ENCODE measurements around the gene KLHL41.

KLHL41 gene

DNA sequence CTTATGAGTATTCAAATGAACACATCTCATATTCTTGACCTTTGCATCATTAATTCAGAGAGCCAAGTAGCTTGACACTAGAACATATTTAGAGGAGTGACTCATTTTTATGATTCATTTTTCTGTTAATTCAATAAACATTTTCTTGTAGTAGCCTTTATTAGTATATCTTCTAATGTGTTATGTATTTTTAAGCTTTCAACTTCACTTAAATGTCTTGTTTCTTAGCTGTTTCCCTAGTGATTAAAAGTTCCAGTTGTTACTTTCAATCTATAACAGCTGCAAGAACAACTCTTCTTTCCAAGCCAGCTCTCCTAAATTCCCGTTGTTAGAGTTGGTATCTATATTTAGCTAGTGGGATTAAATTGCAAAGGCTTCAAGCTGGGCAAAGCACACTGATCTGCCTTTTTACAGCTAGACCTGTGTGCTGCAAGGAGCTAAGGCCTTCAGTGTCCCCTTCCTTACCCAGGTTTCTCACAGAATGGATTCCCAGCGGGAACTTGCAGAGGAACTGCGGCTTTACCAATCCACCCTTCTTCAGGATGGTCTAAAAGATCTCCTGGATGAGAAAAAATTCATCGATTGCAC, at the start of gene KLHL41:
Gene KLHL41 (plus strand): TSS at position 405 of the 588 bp plus-strand sequence. CDS start 77 bp downstream, at position 482.
- DNase-seq = peak; percentile 22

- no peak for DNase-seq
Measured at GRCh38 chr2:169461143-169461542, 48.4 kb upstream of the KLHL41 start.

DNA sequence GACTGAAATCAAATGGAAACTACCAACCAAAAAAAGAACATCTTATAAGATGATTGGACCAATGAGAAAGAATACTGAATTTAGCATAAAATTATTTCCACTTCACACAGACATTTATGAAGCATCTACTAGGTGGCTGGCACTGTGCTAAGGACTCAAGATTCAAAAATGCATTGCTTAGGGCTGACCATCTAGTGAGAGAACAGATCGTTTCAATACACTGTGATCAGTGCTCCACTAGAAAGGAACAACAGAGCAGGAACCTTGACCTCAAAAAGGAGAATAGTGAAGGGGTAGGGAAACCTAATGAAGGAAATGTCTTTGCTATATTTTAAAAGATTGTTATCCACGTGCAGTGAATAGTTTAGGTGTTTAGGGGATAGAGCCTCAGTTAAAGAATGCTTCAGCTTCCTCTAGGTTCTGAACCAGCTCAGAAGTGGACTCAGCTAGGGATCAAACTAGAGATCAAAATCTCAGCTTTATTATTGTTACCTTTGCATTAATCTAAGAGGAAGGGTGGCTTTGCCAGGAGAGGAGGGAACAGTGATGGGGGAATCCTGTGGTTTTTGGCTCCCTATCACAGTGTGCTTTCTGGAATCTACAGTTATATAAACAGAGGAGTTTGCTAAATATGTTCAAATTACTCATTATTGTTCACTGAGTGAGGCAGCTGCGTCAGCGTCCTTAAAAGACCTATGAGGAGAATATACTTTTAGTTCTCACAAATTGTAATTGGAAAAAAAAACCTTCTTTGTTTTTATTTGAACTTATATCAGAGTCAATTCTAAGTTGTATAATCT, 46.4 kb upstream of the KLHL41 start:
- DNase-seq = peak; percentile 68

DNA sequence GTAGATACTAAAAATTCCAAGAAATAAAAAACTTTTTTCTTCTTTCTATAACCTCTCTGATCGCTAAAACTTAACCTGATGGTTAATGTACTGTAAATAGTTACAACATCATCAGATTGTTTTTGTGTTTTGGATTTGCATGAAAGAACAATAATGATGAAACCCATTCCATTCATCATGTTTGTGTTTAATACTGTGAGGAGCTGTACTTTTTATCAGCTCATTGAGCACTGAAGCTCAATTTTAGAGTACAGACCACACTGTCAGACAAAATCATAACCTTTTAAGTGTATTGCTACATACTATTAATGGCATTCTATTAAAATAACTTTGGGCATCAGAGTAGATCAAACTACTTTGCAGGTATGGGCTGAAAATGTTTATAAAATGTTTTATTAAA, 45.0 kb upstream of the KLHL41 start:
- no peak for DNase-seq

- no peak for DNase-seq
Measured at GRCh38 chr2:169464882-169465281, 44.6 kb upstream of the KLHL41 start.

- no peak for DNase-seq
Measured at GRCh38 chr2:169468841-169469240, 40.7 kb upstream of the KLHL41 start.

DNA sequence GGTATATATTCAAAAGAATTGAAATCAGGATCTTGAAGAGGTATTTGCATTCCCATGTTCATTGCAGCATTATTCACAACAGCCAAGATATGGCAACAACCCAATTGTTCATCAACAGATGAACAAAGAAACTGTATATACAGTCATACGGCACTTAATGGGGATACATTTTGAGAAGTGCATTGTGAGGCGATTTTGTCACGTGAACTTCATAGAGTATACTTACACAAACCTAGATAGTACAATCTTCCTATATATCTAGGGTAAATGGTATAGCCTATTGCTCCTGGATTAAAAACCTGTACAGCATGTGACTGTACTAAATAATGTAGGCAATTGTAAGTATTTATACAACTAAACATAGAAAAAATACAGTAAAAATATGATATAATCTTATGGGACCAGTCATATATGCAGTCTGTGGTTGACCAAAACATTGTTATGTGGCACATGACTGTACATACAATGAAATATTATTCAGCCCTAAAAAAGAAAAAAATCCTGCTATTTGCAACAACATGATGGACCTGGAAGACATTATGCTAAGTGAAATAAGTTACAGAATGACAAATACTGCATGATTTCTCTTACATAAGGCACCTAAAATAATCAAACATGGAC, 39.4 kb upstream of the KLHL41 start:
- no peak for DNase-seq

DNA sequence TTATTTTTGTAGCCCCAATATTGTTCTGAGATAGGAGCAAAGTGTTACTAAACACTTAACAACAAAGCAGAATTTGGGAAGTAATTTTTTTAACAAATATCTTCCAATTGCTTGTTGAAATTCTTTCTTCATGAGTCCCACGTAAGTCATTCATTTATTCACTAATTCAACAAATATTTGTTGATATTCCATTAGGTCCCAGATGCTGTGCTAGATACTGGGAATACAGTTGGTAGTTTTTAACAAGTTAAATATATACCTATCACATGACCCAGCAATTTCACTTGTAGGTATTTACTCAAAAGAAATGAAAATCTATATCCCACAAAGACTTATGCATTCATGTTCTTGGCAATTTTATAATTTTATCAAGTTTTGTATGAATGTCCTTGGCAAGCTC, 37.3 kb upstream of the KLHL41 start:
- no peak for DNase-seq

DNA sequence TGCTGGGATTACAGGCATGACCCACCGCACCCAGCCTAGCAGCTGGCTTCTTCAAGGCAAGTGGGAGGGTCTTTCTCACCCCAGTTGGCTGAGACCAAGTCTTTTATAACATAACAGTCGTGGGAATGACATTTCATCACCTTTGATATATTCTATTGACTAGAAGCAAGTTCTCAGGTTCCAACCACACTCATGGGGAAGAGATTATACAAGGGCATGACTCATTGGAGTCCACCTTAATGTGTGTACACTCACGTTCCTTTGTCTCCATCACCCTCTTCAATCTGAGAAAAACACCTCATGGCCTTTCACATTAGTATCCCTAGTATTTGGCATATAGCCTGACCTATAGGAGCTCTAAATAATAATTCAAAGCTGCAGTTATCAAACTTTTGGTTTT, 33.0 kb upstream of the KLHL41 start:
- peak; percentile 36 for DNase-seq

DNA sequence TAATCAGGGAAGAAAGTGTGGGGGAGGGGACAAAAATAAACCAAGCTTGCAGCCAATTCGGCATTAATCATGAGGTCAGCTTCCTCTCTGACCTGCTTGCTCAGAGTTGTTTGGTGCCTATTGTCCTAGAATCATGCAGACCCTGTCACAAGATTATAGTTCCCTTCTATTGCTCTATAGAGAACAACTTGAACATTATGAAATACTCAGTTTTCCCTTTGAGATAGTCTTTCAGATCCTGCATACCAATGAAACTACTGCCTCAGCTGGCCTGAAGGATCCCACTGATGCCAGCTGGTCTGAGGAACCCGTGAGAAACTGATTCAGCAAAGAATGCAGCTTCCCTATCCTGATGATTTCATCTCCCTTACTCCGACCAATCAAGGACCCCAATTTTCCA, 31.2 kb upstream of the KLHL41 start:
- DNase-seq = no peak

GRCh38 chr2:169478745-169479256, 30.7 kb upstream of the KLHL41 start:
- DNase-seq = no peak

DNA sequence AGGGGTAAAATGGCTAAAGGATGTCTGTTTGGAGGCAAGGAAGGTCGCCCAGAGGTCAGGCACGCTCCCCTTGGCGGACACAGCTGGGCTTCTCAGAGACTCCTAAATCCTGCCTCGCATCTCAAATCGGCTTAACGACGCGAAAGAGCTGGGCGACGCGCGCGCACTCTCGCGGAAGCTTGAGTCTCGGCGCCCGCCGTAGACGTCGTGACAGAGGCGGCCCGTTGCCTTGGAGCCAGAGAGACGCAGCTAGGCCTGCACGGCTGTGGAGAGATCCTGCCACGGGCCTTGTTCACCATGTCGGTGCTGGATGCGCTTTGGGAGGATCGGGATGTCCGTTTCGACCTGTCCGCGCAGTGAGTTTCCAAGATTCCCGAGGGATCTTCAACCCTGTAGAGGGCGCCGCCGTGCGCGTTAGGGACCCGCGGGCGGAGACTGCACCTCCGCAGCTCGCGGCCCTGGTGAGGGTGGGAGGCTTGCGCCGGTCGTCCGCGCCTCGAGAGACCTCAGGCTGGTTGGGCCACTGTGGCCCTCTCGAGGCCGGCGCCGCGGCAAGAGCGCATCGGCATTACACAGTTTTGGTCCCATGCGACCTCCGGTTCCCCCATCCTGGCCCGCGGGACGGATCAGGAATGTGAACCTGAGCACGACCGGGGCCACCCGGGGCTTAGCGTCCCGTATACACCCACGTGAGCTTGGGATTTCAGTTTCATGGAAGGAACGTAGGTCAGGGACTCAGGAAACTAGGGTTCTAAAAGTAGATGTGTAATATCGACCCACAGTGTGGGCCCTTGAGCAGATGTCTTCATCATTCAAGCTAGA, 30.0 kb upstream of the KLHL41 start, which contains the start of gene BBS5:
Gene BBS5 (plus strand): TSS at position 238 of the 822 bp plus-strand sequence. CDS start 60 bp downstream, at position 298.
- peak; percentile 81 for DNase-seq

- no peak for DNase-seq
Measured at GRCh38 chr2:169480079-169480465, 29.4 kb upstream of the KLHL41 start.

DNA sequence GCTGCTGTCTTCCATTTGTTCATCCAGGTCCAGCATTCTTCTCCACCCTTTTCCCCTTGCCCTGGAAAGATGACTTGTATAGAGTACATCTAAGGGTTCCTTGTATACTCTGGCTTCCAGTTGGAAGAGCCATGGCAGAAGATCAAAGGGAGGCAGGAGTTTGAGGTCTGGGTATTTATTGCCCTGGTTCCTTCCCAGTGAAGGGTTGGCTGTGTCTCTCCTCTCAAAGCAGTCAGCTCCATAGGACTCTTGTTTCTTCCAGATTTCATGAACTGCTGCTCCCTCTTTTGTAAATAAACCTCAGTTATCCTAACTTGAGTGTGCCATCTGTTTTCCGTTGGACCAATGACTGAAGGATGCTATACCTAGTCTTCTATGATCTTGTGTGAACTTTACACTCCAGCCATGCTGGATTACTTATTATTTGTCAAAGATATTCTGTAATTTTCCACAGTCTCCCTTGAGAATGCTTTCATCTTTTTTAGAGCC, 23.8 kb upstream of the KLHL41 start:
- DNase-seq = no peak

DNA sequence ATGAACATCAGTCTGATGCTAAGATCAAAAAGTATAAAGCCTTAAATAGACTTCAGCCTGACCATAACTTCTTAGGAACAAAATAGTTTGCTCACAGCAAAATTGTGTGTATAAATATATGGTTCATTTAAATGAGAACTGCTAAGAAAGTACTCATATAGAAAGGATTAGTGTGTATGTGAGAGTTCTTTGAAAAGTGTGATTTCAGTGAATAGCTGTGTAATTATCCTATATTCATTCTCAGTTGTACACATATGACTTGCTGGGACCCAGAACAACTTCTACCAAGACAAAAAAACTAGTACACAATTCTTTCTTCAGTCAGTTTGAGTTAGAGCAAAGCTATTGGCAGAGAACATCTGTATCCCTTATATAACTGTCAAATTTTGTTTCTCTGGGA, 23.0 kb upstream of the KLHL41 start:
- no peak for DNase-seq

GRCh38 chr2:169490834-169491233, 18.7 kb upstream of the KLHL41 start:
- no peak for DNase-seq

DNA sequence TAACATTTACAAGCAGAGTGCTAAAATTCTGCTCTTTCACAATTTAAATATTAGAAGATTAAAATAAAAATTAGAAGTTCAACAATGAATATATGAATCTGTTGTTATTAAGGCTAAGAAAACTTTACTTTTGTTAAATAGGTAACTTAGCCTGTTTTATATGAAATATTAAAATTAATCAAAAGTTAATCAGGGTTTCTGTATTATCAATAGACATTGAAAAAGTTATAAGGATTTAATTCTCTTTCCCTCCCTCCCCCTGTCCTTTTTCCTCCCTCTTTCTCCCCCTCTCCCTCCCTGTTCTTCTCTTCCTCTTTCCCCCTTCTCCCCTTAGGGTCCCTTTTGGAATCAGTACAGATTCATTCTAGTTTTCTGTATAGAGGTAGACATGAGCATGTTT, 18.1 kb upstream of the KLHL41 start:
- no peak for DNase-seq

GRCh38 chr2:169493360-169493759, 16.1 kb upstream of the KLHL41 start:
- no peak for DNase-seq

- DNase-seq = no peak
Measured at GRCh38 chr2:169495310-169495928, 14.1 kb upstream of the KLHL41 start.

- DNase-seq = no peak
Measured at GRCh38 chr2:169504651-169505050, 4.9 kb upstream of the KLHL41 start.

- DNase-seq = peak; percentile 25
Measured at GRCh38 chr2:169507698-169508097, 1.8 kb upstream of the KLHL41 start.

GRCh38 chr2:169509955-169510354, 453 bp downstream of the KLHL41 start:
- no peak for DNase-seq
